ENCODE data around the gene TRPM3.

TRPM3 gene

GRCh38 chr9:70940605-70941004 lies 180.8 kb downstream of the TRPM3 start:
- no peak for DNase-seq

GRCh38 chr9:70936536-70936935 lies 184.9 kb downstream of the TRPM3 start:
- no peak for DNase-seq

- no peak for DNase-seq
Measured at GRCh38 chr9:70935856-70936255, 185.6 kb downstream of the TRPM3 start.

GRCh38 chr9:70934642-70935041 lies 186.8 kb downstream of the TRPM3 start:
- DNase-seq = no peak

- DNase-seq = no peak
Measured at GRCh38 chr9:70933321-70933720, 188.1 kb downstream of the TRPM3 start.

GRCh38 chr9:70932097-70932496 lies 189.3 kb downstream of the TRPM3 start:
- no peak for DNase-seq

- DNase-seq = no peak
Measured at GRCh38 chr9:70927530-70927929, 193.9 kb downstream of the TRPM3 start.

- DNase-seq = peak; percentile 55
Measured at GRCh38 chr9:70924895-70925547, 196.4 kb downstream of the TRPM3 start.

- no peak for DNase-seq
Measured at GRCh38 chr9:70924380-70924779, 197.0 kb downstream of the TRPM3 start.

GRCh38 chr9:70923961-70924360 lies 197.5 kb downstream of the TRPM3 start:
- no peak for DNase-seq

GRCh38 chr9:70921136-70921535 lies 200.3 kb downstream of the TRPM3 start:
- no peak for DNase-seq

- no peak for DNase-seq
Measured at GRCh38 chr9:70917277-70917676, 204.1 kb downstream of the TRPM3 start.

- no peak for DNase-seq
Measured at GRCh38 chr9:70911791-70912190, 209.6 kb downstream of the TRPM3 start.

GRCh38 chr9:70910598-70910997 lies 210.8 kb downstream of the TRPM3 start:
- DNase-seq = no peak

- DNase-seq = no peak
Measured at GRCh38 chr9:70902692-70903131, 218.7 kb downstream of the TRPM3 start.

GRCh38 chr9:70902171-70902570 lies 219.2 kb downstream of the TRPM3 start:
- no peak for DNase-seq

- DNase-seq = no peak
Measured at GRCh38 chr9:70901746-70902145, 219.7 kb downstream of the TRPM3 start.

GRCh38 chr9:70901013-70901412 lies 220.4 kb downstream of the TRPM3 start:
- DNase-seq = no peak

- DNase-seq = no peak
Measured at GRCh38 chr9:70893580-70894122, 227.8 kb downstream of the TRPM3 start.

- DNase-seq = no peak
Measured at GRCh38 chr9:70888471-70888870, 232.9 kb downstream of the TRPM3 start.

GRCh38 chr9:70887826-70888225 lies 233.6 kb downstream of the TRPM3 start:
- no peak for DNase-seq

GRCh38 chr9:70883963-70884793 lies 237.2 kb downstream of the TRPM3 start:
- DNase-seq = peak; percentile 42

GRCh38 chr9:70883056-70883455 lies 238.4 kb downstream of the TRPM3 start:
- DNase-seq = no peak

- no peak for DNase-seq
Measured at GRCh38 chr9:70881333-70881732, 240.1 kb downstream of the TRPM3 start.

Data from NCI-H1048 (cell line).